SU-DHL-6 (cell line): ENCODE data around the gene MIGA2.

Experiments
- H2AFZ ChIP-seq: fragments of 200-600 bp; sonication (generic); 2 replicates; pipeline ENCODE4 v1.6.1; 2014; ENCODE audit warnings: low read depth, mild to moderate bottlenecking, moderate library complexity, mixed read lengths, antibody characterized with exemption, low read length; ENCODE audit not compliant: severe bottlenecking
- H3F3A ChIP-seq: fragments of 200-600 bp; shearing (Covaris generic); 2 replicates; pipeline ENCODE4 v1.6.0; 2016; ENCODE audit warnings: antibody characterized with exemption, mild to moderate bottlenecking; ENCODE audit not compliant: insufficient read depth
- H3K27ac ChIP-seq: fragments of 200-600 bp; sonication (generic); 2 replicates; pipeline ENCODE4 v1.5.1; 2016; ENCODE audit warnings: low read depth, mild to moderate bottlenecking, low read length, moderate library complexity, mixed read lengths
- H3K27me3 ChIP-seq: fragments of 200-600 bp; sonication (generic), shearing (Covaris generic); 2 replicates; pipeline ENCODE4 v1.6.0; 2014; ENCODE audit warnings: mild to moderate bottlenecking, low read length
- H3K36me3 ChIP-seq: fragments of 200-600 bp; sonication (generic); 2 replicates; pipeline ENCODE4 v1.6.1; 2014; ENCODE audit warnings: mild to moderate bottlenecking, low read length, mixed read lengths
- H3K4me2 ChIP-seq: fragments of 300-600, 200-600 bp; shearing (Covaris generic), sonication (generic); 2 replicates; pipeline ENCODE4 v1.6.0; 2014; ENCODE audit warnings: low read length, low read depth, mild to moderate bottlenecking; ENCODE audit not compliant: poor library complexity, severe bottlenecking
- H3K4me3 ChIP-seq: fragments of 200-600 bp; sonication (generic); 2 replicates; pipeline ENCODE4 v1.5.1; 2014; ENCODE audit warnings: antibody characterized with exemption, low read length, mild to moderate bottlenecking, mixed read lengths; ENCODE audit not compliant: insufficient read depth, poor library complexity, severe bottlenecking
- H3K79me2 ChIP-seq: fragments of 200-600 bp; sonication (generic); 2 replicates; pipeline ENCODE4 v1.6.1; 2014; ENCODE audit warnings: mild to moderate bottlenecking, low read length, moderate library complexity; ENCODE audit not compliant: insufficient read depth
- H3K9ac ChIP-seq: fragments of 200-600 bp; sonication (generic); 2 replicates; pipeline ENCODE4 v1.7.0; 2014; ENCODE audit warnings: mild to moderate bottlenecking, low read length
- H3K9me2 ChIP-seq: fragments of 200-600 bp; sonication (generic); replicated peaks from 2 replicates; pipeline ENCODE4 v1.6.1; 2014; ENCODE audit warnings: low read length; ENCODE audit not compliant: insufficient read depth
- H3K9me3 ChIP-seq: fragments of 200-600 bp; sonication (generic); 2 replicates; pipeline ENCODE4 v1.6.1; 2014; ENCODE audit warnings: low read length, mixed read lengths; ENCODE audit not compliant: insufficient read depth
- H4K20me1 ChIP-seq: fragments of 200-600 bp; sonication (generic); 2 replicates; pipeline ENCODE4 v1.6.1; 2014; ENCODE audit warnings: low read depth, mild to moderate bottlenecking, antibody characterized with exemption, low read length, moderate library complexity, mixed read lengths
- CTCF ChIP-seq: fragments of 200-600 bp; sonication (generic); IDR thresholded peaks from one replicate; pipeline ENCODE4 v1.5.1; 2017; ENCODE audit warnings: antibody characterized with exemption, mild to moderate bottlenecking, low read length, moderate library complexity; ENCODE audit not compliant: insufficient read depth, poor library complexity, severe bottlenecking
- EZH2phosphoT487 ChIP-seq: fragments of 200-600 bp; sonication (generic), shearing (Covaris generic); conservative IDR thresholded peaks from 2 replicates; pipeline ENCODE4 v1.6.1; 2018; ENCODE audit warnings: mild to moderate bottlenecking, antibody characterized with exemption, low read length, moderate library complexity, mixed read lengths

Gene MIGA2

GRCh38 chr9:129007766-129008468 is 28.5 kb upstream of the MIGA2 start:
- Histone ChIP-seq H3K27me3 (no peaks in the 10 kb centered on the region), H3K79me2 (no peaks in the 10 kb centered on the region), H3K27ac (no peak overlapping the region), H3K36me3 (no peaks in the 10 kb centered on the region), H4K20me1 (no peaks in the 10 kb centered on the region), H3F3A (peaks cover 16% of the 10 kb centered on the region), H2AFZ (no peak overlapping the region), H3K9me2 (no peaks in the 10 kb centered on the region), H3K4me3 (no peak overlapping the region), H3K4me2 (no peak overlapping the region), H3K9me3 (no peaks in the 10 kb centered on the region), H3K9ac (no peak overlapping the region)
- no peak for TF ChIP-seq CTCF
- TF ChIP-seq EZH2phosphoT487, result no peak

DNA sequence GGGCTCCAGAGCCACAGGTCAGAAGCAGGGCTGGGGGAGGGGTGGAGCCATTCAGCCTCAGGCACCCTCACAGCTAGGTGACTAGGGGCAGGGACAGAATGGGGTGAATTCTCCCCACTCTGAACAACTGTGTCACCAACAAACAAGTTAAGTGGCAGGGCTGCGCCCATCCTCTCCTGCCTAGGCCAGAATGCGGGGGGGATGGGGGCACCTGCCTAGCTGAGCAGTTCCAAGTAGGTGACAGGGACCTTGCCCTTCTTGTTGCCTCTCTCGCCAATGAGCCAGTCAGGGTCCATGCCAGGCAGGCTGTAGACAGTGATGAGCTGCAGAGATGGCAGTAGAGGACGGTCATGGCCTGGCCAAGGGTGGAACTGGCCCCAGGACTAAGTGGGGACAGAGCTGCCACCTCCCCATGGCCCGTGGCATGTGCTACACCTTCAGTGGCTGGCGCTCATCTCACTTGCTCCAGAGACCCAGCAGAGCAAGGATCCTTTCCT is 27.9 kb upstream of the MIGA2 start:
- no peak overlapping the region for H3K9ac ChIP-seq
- H3F3A ChIP-seq, result peaks cover 16% of the 10 kb centered on the region
- H3K4me3 ChIP-seq, result no peak overlapping the region
- no peak overlapping the region for H3K4me2 ChIP-seq
- no peaks in the 10 kb centered on the region for H3K79me2 ChIP-seq
- H3K27ac ChIP-seq, result no peak overlapping the region
- H3K9me2 ChIP-seq, result no peaks in the 10 kb centered on the region
- no peaks in the 10 kb centered on the region for H3K9me3 ChIP-seq
- H2AFZ ChIP-seq, result no peak overlapping the region
- no peaks in the 10 kb centered on the region for H3K36me3 ChIP-seq
- H4K20me1 ChIP-seq, result no peaks in the 10 kb centered on the region
- no peak for TF ChIP-seq EZH2phosphoT487
- no peak for TF ChIP-seq CTCF
- H3K27me3 ChIP-seq, result no peaks in the 10 kb centered on the region

DNA sequence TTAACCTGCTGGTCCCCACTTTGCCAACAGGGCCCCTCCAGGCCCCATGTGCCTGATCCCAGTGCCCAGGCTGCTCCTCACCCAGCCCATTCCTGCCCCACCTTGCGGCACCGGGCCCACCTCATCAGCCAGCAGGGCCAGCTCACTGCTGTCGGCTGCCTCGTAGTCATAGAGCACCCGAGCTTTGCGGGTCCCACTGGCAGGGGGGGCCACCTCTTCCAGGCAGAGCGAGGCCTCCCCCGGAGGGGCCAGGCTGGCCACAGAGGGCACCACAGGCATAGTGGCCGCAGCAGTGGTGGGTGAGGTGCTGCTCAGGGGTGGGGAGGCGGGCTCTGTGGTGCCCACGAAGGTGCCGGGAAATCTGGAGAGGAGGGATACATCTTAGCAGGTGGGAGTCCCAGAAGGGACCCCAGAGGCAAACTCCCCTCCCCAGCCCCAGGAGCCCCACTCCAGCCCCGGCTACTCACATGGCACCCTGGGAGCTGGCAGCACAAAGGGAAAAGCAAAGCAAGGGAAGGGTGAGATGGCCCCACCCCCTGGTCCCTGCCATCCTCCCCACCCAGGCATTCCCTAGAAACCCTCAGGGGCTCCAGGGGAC is 27.3 kb upstream of the MIGA2 start:
- peaks cover 16% of the 10 kb centered on the region for H3F3A ChIP-seq
- H3K79me2 ChIP-seq, result no peaks in the 10 kb centered on the region
- no peak overlapping the region for H3K9ac ChIP-seq
- H4K20me1 ChIP-seq, result no peaks in the 10 kb centered on the region
- no peak overlapping the region for H2AFZ ChIP-seq
- no peak overlapping the region for H3K4me2 ChIP-seq
- H3K27ac ChIP-seq, result no peak overlapping the region
- H3K27me3 ChIP-seq, result no peaks in the 10 kb centered on the region
- H3K4me3 ChIP-seq, result no peak overlapping the region
- no peaks in the 10 kb centered on the region for H3K36me3 ChIP-seq
- H3K9me2 ChIP-seq, result no peaks in the 10 kb centered on the region
- no peaks in the 10 kb centered on the region for H3K9me3 ChIP-seq
- TF ChIP-seq CTCF (no peak), EZH2phosphoT487 (no peak)
